Gastrocnemius medialis (tissue), 4 donors: ENCODE results near the gene MIPOL1.

ENCODE experiments used
- CTCF ChIP-seq, 5 experiments: fragments of 450-650 bp in 3 of 5; fragments of 200-600 bp in 2 of 5; sonication (generic) in 2 of 5; IDR thresholded peaks in 4 of 5; conservative IDR thresholded peaks in 1 of 5; 1 replicate in 4 of 5; 2 replicates in 1 of 5; pipeline ENCODE4 v1.5.1; 2016 to 2019; ENCODE audit warnings: antibody characterized with exemption in 5 of 5, mild to moderate bottlenecking in 3 of 5, moderate library complexity in 3 of 5
- POLR2A ChIP-seq, 2 donors: fragments of 450-650 bp; IDR thresholded peaks; one replicate each; pipeline ENCODE4 v1.6.1; 2017; ENCODE audit warnings: antibody characterized with exemption in 2 of 2, mild to moderate bottlenecking in 2 of 2, moderate library complexity in 2 of 2

GRCh38 chr14:37596790-37597472, 399.2 kb downstream of the MIPOL1 start:
- TF ChIP-seq CTCF (IDR thresholded peaks at IDR 0.05 in 4 of 5, conservative IDR thresholded peaks at IDR 0.05 in 1 of 5) (no peak), POLR2A (IDR thresholded peaks at IDR 0.05) (no peak)
